Transverse colon (tissue), 4 donors: ENCODE data around the gene ADAMTS14. TPM values are rescaled to one million over a fixed set of nuclear protein-coding genes. Genes with fewer than 3 reads are reported as not detected.

Experiments used
- DNase-seq: peaks from one replicate; pipeline ENCODE4 v3.0.0-alpha.2; 2019
- H3K27ac ChIP-seq, 4 donors: fragments of 200-600 bp; sonication (generic); 2 replicates each; pipeline ENCODE4 v1.5.1; 2016 to 2018; ENCODE audit warnings: inconsistent platforms in 4 of 4
- H3K27me3 ChIP-seq: fragments of 200-600 bp; sonication (generic); 2 replicates; pipeline ENCODE4 v1.5.1; 2017; ENCODE audit warnings: inconsistent platforms
- H3K36me3 ChIP-seq, 4 donors: fragments of 200-600 bp; sonication (generic); 2 replicates each; pipeline ENCODE4 v1.5.1; 2017 to 2019; ENCODE audit warnings: inconsistent platforms in 4 of 4
- H3K4me1 ChIP-seq, 4 donors: fragments of 200-600 bp; sonication (generic); 2 replicates each; pipeline ENCODE4 v1.5.1; 2017 to 2020; ENCODE audit warnings: inconsistent platforms in 4 of 4
- H3K4me3 ChIP-seq, 4 donors: fragments of 200-600 bp; sonication (generic); 1 replicate in 1 of 4; 2 replicates in 3 of 4; pipeline versions ENCODE4 v1.5.1 to v1.6.1; 2017 to 2019; ENCODE audit warnings: inconsistent platforms in 4 of 4
- H3K9me3 ChIP-seq, 2 donors: fragments of 200-600 bp; sonication (generic); 2 replicates each; pipeline ENCODE4 v1.5.1; 2017 to 2019; ENCODE audit warnings: inconsistent platforms in 2 of 2
- EP300 ChIP-seq: sonication (generic); formaldehyde crosslinking; IDR thresholded peaks from one replicate; pipeline ENCODE4 v1.6.1; 2017; ENCODE audit warnings: antibody characterized with exemption, low read depth
- POLR2A ChIP-seq: fragments of 450-650 bp; IDR thresholded peaks from one replicate; pipeline ENCODE4 v1.6.1; 2016; ENCODE audit warnings: antibody characterized with exemption, mild to moderate bottlenecking, moderate library complexity
- POLR2AphosphoS5 ChIP-seq, 3 donors: sonication (generic); formaldehyde crosslinking; IDR thresholded peaks; one replicate each; pipeline ENCODE4 v1.6.1; 2016; ENCODE audit warnings: antibody characterized with exemption in 3 of 3
- WGBS, 2 donors: methylation state at CpG; one replicate each; pipeline ENCODE4 v1.1.5; 2018; ENCODE audit warnings: low coverage in 1 of 2; 5-methylcytosine and 5-hydroxymethylcytosine counted together
- in situ Hi-C, 4 donors: fragments of 200-750 bp; cut with MboI; loops; one replicate each; pipeline versions ENCODE4 v1.15.0 to v1.15.1; 2017; ENCODE audit warnings: low sequenced_read_pairs in 3 of 4, low pct_ligation_motif_present in 1 of 4, low pct_unique_long_range_greater_than_20kb in 1 of 4
- intact Hi-C: fragments of 100-400 bp; cut with DNase I; formaldehyde crosslinking; loops from one replicate; pipeline ENCODE4 v1.15.1; 2023; ENCODE audit warnings: low total_unique reads
- total RNA-seq, 4 donors: library from RNA; depleted of rRNA; stranded (reverse); fragments of >200 nt; gene quantifications; one replicate each; pipeline ENCODE4 v1.1.0, GENCODE V29; 2016
- TF ChIP-seq, protein P1 (sequence below), 5 experiments: fragments of 200-600 bp in 3 of 5; fragments of 450-650 bp in 2 of 5; sonication (generic) in 3 of 5; IDR thresholded peaks; 1 replicate in 2 of 5; 2 replicates in 3 of 5; pipeline ENCODE4 v1.5.1; 2016 to 2017; ENCODE audit warnings: antibody characterized with exemption in 5 of 5, inconsistent platforms in 3 of 5, mild to moderate bottlenecking in 2 of 5, moderate library complexity in 1 of 5

Gene ADAMTS14
- total RNA-seq, 4 donors from 2014 or later, result 0.95 to 3.8 (median 1.4) TPM

DNA sequence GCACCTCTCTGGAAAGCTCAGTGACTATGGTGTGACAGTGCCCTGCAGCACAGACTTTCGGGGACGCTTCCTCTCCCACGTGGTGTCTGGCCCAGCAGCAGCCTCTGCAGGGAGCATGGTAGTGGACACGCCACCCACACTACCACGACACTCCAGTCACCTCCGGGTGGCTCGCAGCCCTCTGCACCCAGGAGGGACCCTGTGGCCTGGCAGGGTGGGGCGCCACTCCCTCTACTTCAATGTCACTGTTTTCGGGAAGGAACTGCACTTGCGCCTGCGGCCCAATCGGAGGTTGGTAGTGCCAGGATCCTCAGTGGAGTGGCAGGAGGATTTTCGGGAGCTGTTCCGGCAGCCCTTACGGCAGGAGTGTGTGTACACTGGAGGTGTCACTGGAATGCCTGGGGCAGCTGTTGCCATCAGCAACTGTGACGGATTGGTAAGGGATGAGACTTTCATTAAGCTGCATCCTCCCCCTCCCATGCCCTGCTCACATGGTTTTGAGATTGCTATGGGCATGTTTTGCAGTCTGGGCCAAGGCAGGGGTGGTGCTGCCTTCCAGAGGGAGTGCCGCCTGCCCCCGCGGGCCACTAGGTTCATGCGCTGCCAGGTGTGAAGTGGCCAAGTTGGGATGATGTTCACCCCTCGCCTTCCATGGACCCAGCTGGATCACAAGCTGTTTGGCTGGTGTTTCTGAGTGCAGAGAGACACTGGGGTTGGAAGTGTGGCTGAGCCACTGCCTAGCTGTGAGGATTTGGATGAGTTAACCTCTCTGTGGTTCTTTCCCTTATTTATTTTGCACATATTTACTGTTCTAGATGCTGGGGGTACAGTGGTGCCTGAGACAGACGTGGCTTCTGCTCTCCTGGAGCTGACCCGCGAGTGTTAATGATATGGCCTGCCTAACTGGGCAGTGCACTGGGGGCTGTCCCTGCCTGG lies 2.5 kb downstream of the ADAMTS14 start:
- no peaks in the 10 kb centered on the region for H3K36me3 ChIP-seq
- intact Hi-C loops, result no loop called here
- no peak for DNase-seq
- no peak overlapping the region for H3K4me3 ChIP-seq
- peaks cover 0 to 12% (median 9%) of the 10 kb centered on the region in 4 donors for H3K4me1 ChIP-seq
- peaks cover 41% of the 10 kb centered on the region for H3K27me3 ChIP-seq
- no peak for TF ChIP-seq POLR2AphosphoS5 (IDR thresholded peaks at IDR 0.05)
- TF ChIP-seq, protein P1, sequence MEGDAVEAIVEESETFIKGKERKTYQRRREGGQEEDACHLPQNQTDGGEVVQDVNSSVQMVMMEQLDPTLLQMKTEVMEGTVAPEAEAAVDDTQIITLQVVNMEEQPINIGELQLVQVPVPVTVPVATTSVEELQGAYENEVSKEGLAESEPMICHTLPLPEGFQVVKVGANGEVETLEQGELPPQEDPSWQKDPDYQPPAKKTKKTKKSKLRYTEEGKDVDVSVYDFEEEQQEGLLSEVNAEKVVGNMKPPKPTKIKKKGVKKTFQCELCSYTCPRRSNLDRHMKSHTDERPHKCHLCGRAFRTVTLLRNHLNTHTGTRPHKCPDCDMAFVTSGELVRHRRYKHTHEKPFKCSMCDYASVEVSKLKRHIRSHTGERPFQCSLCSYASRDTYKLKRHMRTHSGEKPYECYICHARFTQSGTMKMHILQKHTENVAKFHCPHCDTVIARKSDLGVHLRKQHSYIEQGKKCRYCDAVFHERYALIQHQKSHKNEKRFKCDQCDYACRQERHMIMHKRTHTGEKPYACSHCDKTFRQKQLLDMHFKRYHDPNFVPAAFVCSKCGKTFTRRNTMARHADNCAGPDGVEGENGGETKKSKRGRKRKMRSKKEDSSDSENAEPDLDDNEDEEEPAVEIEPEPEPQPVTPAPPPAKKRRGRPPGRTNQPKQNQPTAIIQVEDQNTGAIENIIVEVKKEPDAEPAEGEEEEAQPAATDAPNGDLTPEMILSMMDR (IDR thresholded peaks at IDR 0.05), result no peak
- no peak for TF ChIP-seq POLR2A
- no peak for TF ChIP-seq EP300
- 76% methylated on average over 24 of the region's 24 CpGs; no CpG with 5 or more reads in 1 of the 2 donors for WGBS, 2 donors
- in situ Hi-C loops, result no loop called here
- no peaks in the 10 kb centered on the region for H3K9me3 ChIP-seq
- no peak overlapping the region for H3K27ac ChIP-seq

- H3K27me3 ChIP-seq, result peaks cover 41% of the 10 kb centered on the region
- no peaks in the 10 kb centered on the region for H3K36me3 ChIP-seq
- 24 to 70% methylated on average over 5 to 14 of the region's 14 CpGs for WGBS, 2 donors
- H3K9me3 ChIP-seq, result no peaks in the 10 kb centered on the region
- peaks cover 0 to 12% (median 9%) of the 10 kb centered on the region in 4 donors for H3K4me1 ChIP-seq
- no peak overlapping the region for H3K27ac ChIP-seq
- no peak for DNase-seq
- H3K4me3 ChIP-seq, result no peak overlapping the region
- TF ChIP-seq EP300 (no peak), POLR2AphosphoS5 (IDR thresholded peaks at IDR 0.05) (no peak), POLR2A (no peak)
- TF ChIP-seq, protein P1 (IDR thresholded peaks at IDR 0.05), result no peak
- intact Hi-C loops, result no loop called here
- in situ Hi-C loops, result no loop called here
Measured at GRCh38 chr10:70675496-70676161, 3.3 kb downstream of the ADAMTS14 start.

GRCh38 chr10:70676511-70676910 lies 4.2 kb downstream of the ADAMTS14 start:
- Histone ChIP-seq H3K27me3 (peaks cover 39% of the 10 kb centered on the region), H3K4me1 (peaks cover 0 to 12% (median 9%) of the 10 kb centered on the region in 4 donors), H3K4me3 (no peak overlapping the region), H3K9me3 (no peaks in the 10 kb centered on the region), H3K27ac (no peak overlapping the region), H3K36me3 (no peaks in the 10 kb centered on the region)
- DNase-seq, result no peak
- intact Hi-C loops (no loop called here), in situ Hi-C loops (no loop called here)
- WGBS, 2 donors, result 97% methylated on average over 6 of the region's 6 CpGs; no CpG with 5 or more reads in 1 of the 2 donors
- TF ChIP-seq POLR2AphosphoS5 (IDR thresholded peaks at IDR 0.05), result no peak
- TF ChIP-seq EP300, result no peak
- TF ChIP-seq POLR2A, result no peak
- TF ChIP-seq, protein P1 (IDR thresholded peaks at IDR 0.05), result no peak

DNA sequence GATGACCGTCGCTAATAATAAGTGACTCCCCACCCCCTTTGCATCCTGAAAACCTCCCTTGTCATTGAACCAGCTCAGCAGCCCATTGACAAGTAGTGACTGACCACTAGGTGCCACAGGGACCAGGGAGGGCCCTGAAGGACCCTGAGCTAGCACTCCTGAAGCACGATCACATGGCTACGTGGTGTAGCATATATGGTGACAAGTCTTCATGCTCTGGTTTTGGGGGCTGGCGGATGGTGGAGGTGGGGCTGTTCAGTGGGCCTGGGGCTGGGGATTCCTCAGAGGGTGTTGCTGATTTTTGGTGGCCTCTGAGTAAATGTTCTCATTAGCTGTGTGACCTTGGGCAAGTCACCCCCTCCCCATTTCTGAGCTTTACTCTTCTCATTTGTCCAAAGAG lies 4.7 kb downstream of the ADAMTS14 start:
- 72 to 100% methylated on average over 1 to 5 of the region's 5 CpGs for WGBS, 2 donors
- TF ChIP-seq EP300 (no peak), POLR2AphosphoS5 (IDR thresholded peaks at IDR 0.05) (no peak), POLR2A (no peak)
- TF ChIP-seq, protein P1 (IDR thresholded peaks at IDR 0.05), result no peak
- H3K36me3 ChIP-seq, result no peaks in the 10 kb centered on the region
- H3K4me1 ChIP-seq, result peaks cover 0 to 12% (median 9%) of the 10 kb centered on the region in 4 donors
- no peaks in the 10 kb centered on the region for H3K9me3 ChIP-seq
- H3K27me3 ChIP-seq, result peaks cover 34% of the 10 kb centered on the region
- no peak for DNase-seq
- no peak overlapping the region for H3K4me3 ChIP-seq
- H3K27ac ChIP-seq, result no peak overlapping the region
- intact Hi-C loops, result no loop called here
- in situ Hi-C loops, result no loop called here
